ENCODE measurements around the gene FRRS1L. TPM values are rescaled to one million over a fixed set of nuclear protein-coding genes. Genes with fewer than 3 reads are reported as not detected.
A peak's percentile ranks its signal among the peaks of the same experiment; 100 is the strongest.

Gene FRRS1L
- total and polyA plus RNA-seq, 8 donors, result 0.47 to 7.2 (median 3.1) TPM; not detected in 1

DNA sequence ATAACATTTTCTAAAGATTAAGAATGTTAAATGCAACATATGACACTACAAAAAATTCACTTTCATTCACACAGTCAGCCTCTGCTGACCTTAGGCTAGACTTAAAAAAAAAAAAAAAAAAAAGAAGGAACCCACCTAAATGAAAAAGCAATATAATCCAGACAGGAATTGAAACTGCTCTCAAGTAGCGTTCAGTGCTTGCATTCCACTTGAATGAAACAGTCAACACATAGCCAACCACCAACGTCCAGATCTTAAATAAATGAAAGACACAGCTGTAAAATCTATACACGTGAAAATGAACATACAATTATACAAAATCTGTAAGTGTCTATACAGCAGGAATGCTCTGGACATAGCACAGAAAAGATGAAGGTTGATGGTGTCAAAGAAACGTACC lies 58.7 kb downstream of the FRRS1L start:
- DNase-seq (no peak), ATAC-seq (peak; percentile 57)
- Histone ChIP-seq H3K27me3 (no peaks in the 10 kb centered on the region), H3K4me3 (no peak overlapping the region), H3K36me3 (peaks cover 0 to 22% of the 10 kb centered on the region in 2 donors), H3K4me1 (peaks cover 29 to 62% of the 10 kb centered on the region in 2 donors), H3K9me3 (no peaks in the 10 kb centered on the region), H3K27ac (peak overlapping the region; percentile 28 to 82)
- TF ChIP-seq, protein P1, sequence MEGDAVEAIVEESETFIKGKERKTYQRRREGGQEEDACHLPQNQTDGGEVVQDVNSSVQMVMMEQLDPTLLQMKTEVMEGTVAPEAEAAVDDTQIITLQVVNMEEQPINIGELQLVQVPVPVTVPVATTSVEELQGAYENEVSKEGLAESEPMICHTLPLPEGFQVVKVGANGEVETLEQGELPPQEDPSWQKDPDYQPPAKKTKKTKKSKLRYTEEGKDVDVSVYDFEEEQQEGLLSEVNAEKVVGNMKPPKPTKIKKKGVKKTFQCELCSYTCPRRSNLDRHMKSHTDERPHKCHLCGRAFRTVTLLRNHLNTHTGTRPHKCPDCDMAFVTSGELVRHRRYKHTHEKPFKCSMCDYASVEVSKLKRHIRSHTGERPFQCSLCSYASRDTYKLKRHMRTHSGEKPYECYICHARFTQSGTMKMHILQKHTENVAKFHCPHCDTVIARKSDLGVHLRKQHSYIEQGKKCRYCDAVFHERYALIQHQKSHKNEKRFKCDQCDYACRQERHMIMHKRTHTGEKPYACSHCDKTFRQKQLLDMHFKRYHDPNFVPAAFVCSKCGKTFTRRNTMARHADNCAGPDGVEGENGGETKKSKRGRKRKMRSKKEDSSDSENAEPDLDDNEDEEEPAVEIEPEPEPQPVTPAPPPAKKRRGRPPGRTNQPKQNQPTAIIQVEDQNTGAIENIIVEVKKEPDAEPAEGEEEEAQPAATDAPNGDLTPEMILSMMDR (IDR thresholded peaks at IDR 0.05), result no peak
- intact Hi-C loops (cut with DNase I), result no loop called here

DNA sequence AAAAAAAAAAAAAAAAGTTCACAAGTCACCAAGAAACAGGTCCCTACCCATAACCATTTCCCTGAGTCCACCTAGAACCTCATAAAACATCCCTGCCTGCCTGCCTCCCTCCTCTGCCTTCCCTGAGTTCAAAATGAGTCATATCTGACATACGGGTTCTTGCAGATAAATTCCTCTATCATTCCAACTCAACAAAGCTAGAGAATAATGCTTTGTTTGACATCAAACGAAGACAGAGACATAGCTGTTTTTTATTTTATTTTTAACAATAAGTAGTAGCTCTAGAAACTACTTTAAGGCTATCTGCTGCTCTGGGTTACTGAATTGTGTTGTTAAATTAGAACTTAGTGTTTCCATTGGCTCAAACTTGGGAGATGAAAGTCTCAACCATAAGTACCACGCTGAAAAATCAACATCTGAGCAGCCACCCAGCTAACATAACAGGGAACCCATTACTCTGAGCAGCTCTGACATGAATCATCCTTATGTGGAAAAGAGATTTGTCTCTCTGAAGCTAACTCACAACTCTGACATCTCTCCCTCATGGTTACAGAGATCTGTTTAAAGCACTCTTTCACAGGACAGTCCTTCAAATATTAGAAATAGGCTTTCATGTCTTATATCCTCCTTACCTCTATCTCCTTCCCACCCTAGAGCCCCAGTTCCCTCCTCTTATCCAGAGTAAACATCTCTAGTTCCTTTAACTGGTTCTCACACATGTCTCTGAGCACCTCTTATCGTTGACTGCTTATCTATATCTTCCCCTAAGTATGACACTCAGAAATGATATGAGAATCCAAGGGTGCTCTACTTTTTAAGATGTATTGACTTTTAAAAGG lies 59.4 kb downstream of the FRRS1L start:
- peak; percentile 68 for ATAC-seq
- TF ChIP-seq, protein P1 (IDR thresholded peaks at IDR 0.05), result no peak
- Histone ChIP-seq H3K4me1 (peaks cover 24 to 56% of the 10 kb centered on the region in 2 donors), H3K27ac (peak overlapping the region; percentile 38 to 82), H3K9me3 (no peaks in the 10 kb centered on the region), H3K27me3 (no peaks in the 10 kb centered on the region), H3K36me3 (peaks cover 0 to 26% of the 10 kb centered on the region in 2 donors), H3K4me3 (no peak overlapping the region)
- intact Hi-C loops (cut with DNase I), result no loop called here
- DNase-seq, result no peak

DNA sequence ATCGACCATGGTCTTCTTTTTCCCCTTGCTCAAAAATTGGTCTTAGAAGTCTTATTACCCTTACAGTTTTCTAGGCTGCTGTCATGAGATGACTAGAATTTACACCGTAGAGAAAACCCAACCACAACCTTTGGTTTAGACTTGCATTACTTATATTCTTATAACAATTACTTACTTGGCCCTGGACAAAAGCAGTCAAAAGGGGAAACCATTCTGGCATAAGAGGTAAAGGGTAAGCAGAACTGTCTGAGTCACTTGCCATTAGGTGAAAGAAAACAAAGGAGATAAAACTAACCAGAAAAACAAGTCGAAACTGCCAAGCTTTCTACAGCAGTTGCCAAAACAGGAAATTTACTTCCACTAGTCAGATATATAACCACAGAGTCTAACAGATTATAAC lies 65.2 kb downstream of the FRRS1L start:
- Histone ChIP-seq H3K9me3 (no peaks in the 10 kb centered on the region), H3K4me1 (peaks cover 30 to 46% of the 10 kb centered on the region in 2 donors), H3K27me3 (no peaks in the 10 kb centered on the region), H3K27ac (peak overlapping the region; percentile 26 to 28), H3K4me3 (no peak overlapping the region), H3K36me3 (peaks cover 0 to 26% of the 10 kb centered on the region in 2 donors)
- ATAC-seq (peak; percentile 49), DNase-seq (no peak)
- TF ChIP-seq, protein P1 (IDR thresholded peaks at IDR 0.05), result no peak
- intact Hi-C loops (cut with DNase I), result no loop called here

DNA sequence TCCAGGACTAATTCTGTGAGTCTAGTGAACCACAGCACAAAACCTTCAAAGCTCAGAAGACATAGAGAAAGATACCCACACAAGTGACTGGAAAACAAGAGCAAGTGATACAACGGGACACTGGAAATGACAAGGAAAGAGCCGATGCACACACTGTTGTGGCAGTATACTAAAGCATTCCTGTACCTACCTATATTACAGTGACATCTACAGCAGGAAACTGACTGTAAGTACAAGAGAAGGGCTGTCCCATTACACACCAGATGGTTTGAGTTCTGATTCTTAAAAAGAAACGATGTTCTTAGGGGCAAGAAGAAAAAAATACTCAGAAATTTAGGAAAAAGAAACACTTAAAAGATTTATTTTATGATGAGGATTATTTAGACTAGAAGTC lies 65.8 kb downstream of the FRRS1L start:
- Histone ChIP-seq H3K27me3 (no peaks in the 10 kb centered on the region), H3K27ac (peak overlapping the region in 1 of 2 donors; percentile 26), H3K4me1 (peaks cover 30 to 47% of the 10 kb centered on the region in 2 donors), H3K36me3 (peaks cover 0 to 26% of the 10 kb centered on the region in 2 donors), H3K4me3 (no peak overlapping the region), H3K9me3 (no peaks in the 10 kb centered on the region)
- intact Hi-C loops (cut with DNase I), result no loop called here
- ATAC-seq, result no peak
- no peak for DNase-seq
- TF ChIP-seq, protein P1 (IDR thresholded peaks at IDR 0.05), result no peak

DNA sequence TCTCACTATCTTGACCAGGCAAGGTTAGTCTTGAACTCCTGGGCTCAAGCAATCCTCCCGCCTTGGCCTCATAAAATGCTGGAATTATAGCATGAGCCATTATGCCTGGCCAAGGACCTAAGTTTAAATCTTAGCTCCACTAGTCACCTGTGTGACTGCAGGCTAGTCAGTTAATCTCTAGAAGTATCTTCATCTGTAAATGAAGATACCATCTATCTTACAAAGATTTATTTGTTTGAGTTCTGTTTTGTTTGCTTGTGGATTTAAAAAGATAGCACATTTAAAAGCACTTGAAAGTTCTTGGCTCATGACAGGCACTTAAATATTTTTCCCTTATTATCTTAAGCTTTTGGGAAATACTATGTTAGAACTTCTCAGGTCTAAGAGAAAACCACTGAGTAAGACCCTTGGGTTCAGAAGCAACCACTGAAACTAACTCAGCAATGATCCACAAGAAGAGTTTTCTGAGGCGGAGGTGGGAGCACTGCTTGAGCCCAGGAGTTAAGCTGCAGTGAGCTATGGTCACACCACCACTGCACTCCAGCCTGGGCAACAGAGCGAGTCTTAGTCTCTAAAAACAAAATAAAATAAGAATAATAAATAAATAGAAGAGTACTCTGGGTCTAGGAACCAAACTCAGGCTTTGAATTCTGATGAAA lies 66.4 kb downstream of the FRRS1L start:
- Histone ChIP-seq H3K9me3 (no peaks in the 10 kb centered on the region), H3K4me3 (no peak overlapping the region), H3K27me3 (no peaks in the 10 kb centered on the region), H3K36me3 (peaks cover 0 to 23% of the 10 kb centered on the region in 2 donors), H3K4me1 (peaks cover 30 to 52% of the 10 kb centered on the region in 2 donors), H3K27ac (peak overlapping the region in 1 of 2 donors; percentile 26)
- no peak for ATAC-seq
- DNase-seq, result no peak
- intact Hi-C loops (cut with DNase I), result no loop called here
- TF ChIP-seq, protein P1 (IDR thresholded peaks at IDR 0.05), result no peak
